SU-DHL-6 (cell line): ENCODE measurements around the gene MAP3K21.

Experiments
- CTCF ChIP-seq: fragments of 200-600 bp; sonication (generic); IDR thresholded peaks from one replicate; pipeline ENCODE4 v1.5.1; 2017; ENCODE audit warnings: antibody characterized with exemption, mild to moderate bottlenecking, low read length, moderate library complexity; ENCODE audit not compliant: insufficient read depth, poor library complexity, severe bottlenecking
- EZH2phosphoT487 ChIP-seq: fragments of 200-600 bp; sonication (generic), shearing (Covaris generic); conservative IDR thresholded peaks from 2 replicates; pipeline ENCODE4 v1.6.1; 2018; ENCODE audit warnings: mild to moderate bottlenecking, antibody characterized with exemption, low read length, moderate library complexity, mixed read lengths

DNA sequence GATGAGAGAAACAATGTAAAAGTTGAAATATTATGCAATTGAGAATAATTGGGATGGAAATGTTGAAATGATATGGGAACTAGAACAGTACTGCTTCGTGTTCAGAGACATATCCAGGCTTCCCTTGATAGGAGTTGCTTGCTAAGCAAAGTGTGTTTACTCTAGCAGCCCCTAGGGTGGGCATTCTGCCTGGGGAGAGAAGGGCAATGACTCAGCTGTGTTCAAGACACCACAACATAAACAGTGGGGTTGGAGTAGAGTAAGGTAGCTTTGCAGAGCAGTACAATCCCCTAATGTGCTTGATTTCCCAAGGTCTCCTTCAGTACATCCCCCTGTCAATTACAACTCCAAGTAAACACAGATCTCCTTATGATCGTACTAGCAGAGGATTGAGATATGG, 27.2 kb upstream of the MAP3K21 start:
- TF ChIP-seq CTCF = no peak
- no peak for TF ChIP-seq EZH2phosphoT487
